Fibroblast of lung (primary cell): Measurements from ENCODE around the gene ST3GAL6.

Source experiments
- CTCF ChIP-seq, 2 donors: IDR thresholded peaks in 1 of 2; conservative IDR thresholded peaks in 1 of 2; 1 replicate in 1 of 2; 2 replicates in 1 of 2; pipeline ENCODE4 v1.5.1; 2011 to 2012; ENCODE audit warnings: low read length in 2 of 2, control low read depth in 1 of 2, inconsistent platforms in 1 of 2, low read depth in 1 of 2, mild to moderate bottlenecking in 1 of 2
- EZH2 ChIP-seq: IDR thresholded peaks from 2 replicates; pipeline ENCODE4 v1.5.1; 2012; ENCODE audit warnings: low read length, control low read depth, mild to moderate bottlenecking; ENCODE audit errors: missing control alignments

DNA sequence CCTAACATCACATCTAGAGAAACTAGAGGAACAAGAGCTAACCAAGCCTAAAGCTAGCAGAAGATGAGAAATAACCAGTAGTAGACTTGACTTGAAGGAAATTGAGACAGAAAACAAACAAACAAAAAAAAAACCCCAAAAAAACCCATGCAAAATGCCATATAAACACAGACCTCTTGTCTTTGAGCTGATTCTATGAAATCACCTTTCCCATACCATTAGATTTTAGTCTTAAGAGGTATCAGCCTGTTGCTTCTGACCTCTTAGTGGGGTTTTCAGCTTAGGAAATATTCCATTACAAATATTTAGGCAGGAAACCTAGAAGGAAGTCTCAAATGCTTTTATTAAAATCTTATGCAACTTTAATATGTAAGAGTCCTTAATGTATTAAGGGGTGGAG, 23.9 kb upstream of the ST3GAL6 start:
- TF ChIP-seq EZH2 (no peak), CTCF (conservative IDR thresholded peaks at IDR 0.05 in 1 of 2, IDR thresholded peaks at IDR 0.05 in 1 of 2; ENCODE audit: low read depth in 1 of 2, low read length in 2 of 2) (no peak)
